ENCODE results near the gene CAV1. TPM values are rescaled to one million over a fixed set of nuclear protein-coding genes. Genes with fewer than 3 reads are reported as not detected.
A peak's percentile ranks its signal among the peaks of the same experiment; 100 is the strongest.
"Not testable (repeated sequence)": the region's sequence is repeated elsewhere in the genome, so short reads cannot be mapped to it uniquely, and the experiment has no call there.

The CAV1 gene
- total RNA-seq, 1 donor from 2014 or later, result 0.84 TPM

- no peak for TF ChIP-seq CTCF (IDR thresholded peaks at IDR 0.05; ENCODE audit: unreplicated experiment)
- Mint-ChIP-seq H3K36me3 (ENCODE audit: insufficient read depth) (no peaks in the 10 kb centered on the region), H3K4me1 (ENCODE audit: low read depth) (peaks cover 8% of the 10 kb centered on the region), H3K27ac (no peak overlapping the region), H3K9me3 (ENCODE audit: low read depth) (no peaks in the 10 kb centered on the region), H3K4me3 (ENCODE audit: low read depth) (no peak overlapping the region), H3K27me3 (no peaks in the 10 kb centered on the region)
- no peak for DNase-seq (ENCODE audit: low spot score, unreplicated experiment)
Measured at GRCh38 chr7:116585967-116586366, 61.1 kb downstream of the CAV1 start.

GRCh38 chr7:116587200-116587599 lies 62.4 kb downstream of the CAV1 start:
- DNase-seq (ENCODE audit: low spot score, unreplicated experiment); H3K4me3 Mint-ChIP-seq (ENCODE audit: low read depth); H3K27ac Mint-ChIP-seq; H3K27me3 Mint-ChIP-seq; H3K9me3 Mint-ChIP-seq (ENCODE audit: low read depth); H3K36me3 Mint-ChIP-seq (ENCODE audit: insufficient read depth): not testable (repeated sequence)
- peaks cover 11% of the 10 kb centered on the region for H3K4me1 Mint-ChIP-seq (ENCODE audit: low read depth)

GRCh38 chr7:116588225-116588624 lies 63.4 kb downstream of the CAV1 start:
- no peak for DNase-seq (ENCODE audit: low spot score, unreplicated experiment)
- Mint-ChIP-seq H3K9me3 (ENCODE audit: low read depth) (no peaks in the 10 kb centered on the region), H3K27me3 (peaks cover 4% of the 10 kb centered on the region), H3K4me3 (ENCODE audit: low read depth) (no peak overlapping the region), H3K27ac (no peak overlapping the region), H3K36me3 (ENCODE audit: insufficient read depth) (no peaks in the 10 kb centered on the region), H3K4me1 (ENCODE audit: low read depth) (peaks cover 17% of the 10 kb centered on the region)
- TF ChIP-seq CTCF (IDR thresholded peaks at IDR 0.05; ENCODE audit: unreplicated experiment), result no peak

- no peaks in the 10 kb centered on the region for H3K9me3 Mint-ChIP-seq (ENCODE audit: low read depth)
- H3K27ac Mint-ChIP-seq, result no peak overlapping the region
- peaks cover 21% of the 10 kb centered on the region for H3K4me1 Mint-ChIP-seq (ENCODE audit: low read depth)
- no peaks in the 10 kb centered on the region for H3K36me3 Mint-ChIP-seq (ENCODE audit: insufficient read depth)
- H3K27me3 Mint-ChIP-seq, result peaks cover 4% of the 10 kb centered on the region
- no peak overlapping the region for H3K4me3 Mint-ChIP-seq (ENCODE audit: low read depth)
- no peak for DNase-seq (ENCODE audit: low spot score, unreplicated experiment)
- TF ChIP-seq CTCF (IDR thresholded peaks at IDR 0.05; ENCODE audit: unreplicated experiment), result peak; percentile 87
Measured at GRCh38 chr7:116588641-116589594, 64.1 kb downstream of the CAV1 start.

- no peaks in the 10 kb centered on the region for H3K9me3 Mint-ChIP-seq (ENCODE audit: low read depth)
- H3K27ac Mint-ChIP-seq, result no peak overlapping the region
- peaks cover 27% of the 10 kb centered on the region for H3K4me1 Mint-ChIP-seq (ENCODE audit: low read depth)
- no peaks in the 10 kb centered on the region for H3K36me3 Mint-ChIP-seq (ENCODE audit: insufficient read depth)
- no peak for DNase-seq (ENCODE audit: low spot score, unreplicated experiment)
- peak; percentile 64 for TF ChIP-seq CTCF (IDR thresholded peaks at IDR 0.05; ENCODE audit: unreplicated experiment)
- peaks cover 4% of the 10 kb centered on the region for H3K27me3 Mint-ChIP-seq
- H3K4me3 Mint-ChIP-seq (ENCODE audit: low read depth), result no peak overlapping the region
Measured at GRCh38 chr7:116591202-116592040, 66.6 kb downstream of the CAV1 start.
